HG02571 (cell line): ENCODE data around the gene MMP14.
"Not testable (repeated sequence)": the region's sequence is repeated elsewhere in the genome, so short reads cannot be mapped to it uniquely, and the experiment has no call there.

ENCODE experiments used
- ATAC-seq: cut with Tn5 transposase; IDR thresholded peaks from one replicate; pipeline ENCODE4 v1.9.1; 2021; ENCODE audit warnings: mild to moderate bottlenecking, moderate library complexity; ENCODE audit not compliant: unreplicated experiment

MMP14 gene

GRCh38 chr14:22841311-22841710 is 4.9 kb downstream of the MMP14 start:
- no peak for ATAC-seq

- no peak for ATAC-seq
These were observed 5.4 kb downstream of the MMP14 start for GRCh38 chr14:22841769-22842168.

GRCh38 chr14:22842211-22843122 is 6.1 kb downstream of the MMP14 start:
- no peak for ATAC-seq

GRCh38 chr14:22843123-22843925 is 6.9 kb downstream of the MMP14 start:
- no peak for ATAC-seq

- ATAC-seq = no peak
These were observed 8.1 kb downstream of the MMP14 start for GRCh38 chr14:22844221-22845102.

GRCh38 chr14:22845103-22845394 is 8.7 kb downstream of the MMP14 start:
- no peak for ATAC-seq

GRCh38 chr14:22845821-22846625 is 9.6 kb downstream of the MMP14 start:
- ATAC-seq = no peak

GRCh38 chr14:22846811-22847307 is 10.5 kb downstream of the MMP14 start:
- no peak for ATAC-seq

- ATAC-seq = no peak
These were observed 11.4 kb downstream of the MMP14 start for GRCh38 chr14:22847661-22848341.

GRCh38 chr14:22848351-22849164 is 12.2 kb downstream of the MMP14 start:
- no peak for ATAC-seq

- no peak for ATAC-seq
These were observed 12.9 kb downstream of the MMP14 start for GRCh38 chr14:22849212-22849819.

- no peak for ATAC-seq
These were observed 14.8 kb downstream of the MMP14 start for GRCh38 chr14:22850944-22851764.

- not testable (repeated sequence) for ATAC-seq
These were observed 15.8 kb downstream of the MMP14 start for GRCh38 chr14:22852178-22852577.

- ATAC-seq = no peak
These were observed 16.2 kb downstream of the MMP14 start for GRCh38 chr14:22852599-22852939.

GRCh38 chr14:22852940-22853767 is 16.8 kb downstream of the MMP14 start:
- peak; percentile 67 for ATAC-seq

GRCh38 chr14:22854296-22854695 is 17.9 kb downstream of the MMP14 start:
- ATAC-seq = not testable (repeated sequence)
